GM03348 (cell line): Measurements from ENCODE around the gene RHEB.

Experiments
- DNase-seq: peaks from one replicate; pipeline ENCODE4 v3.0.0; 2012; ENCODE audit warnings: low spot score

The RHEB gene

GRCh38 chr7:151448261-151449252 lies 71.1 kb downstream of the RHEB start:
- DNase-seq = peak; percentile 92

DNA sequence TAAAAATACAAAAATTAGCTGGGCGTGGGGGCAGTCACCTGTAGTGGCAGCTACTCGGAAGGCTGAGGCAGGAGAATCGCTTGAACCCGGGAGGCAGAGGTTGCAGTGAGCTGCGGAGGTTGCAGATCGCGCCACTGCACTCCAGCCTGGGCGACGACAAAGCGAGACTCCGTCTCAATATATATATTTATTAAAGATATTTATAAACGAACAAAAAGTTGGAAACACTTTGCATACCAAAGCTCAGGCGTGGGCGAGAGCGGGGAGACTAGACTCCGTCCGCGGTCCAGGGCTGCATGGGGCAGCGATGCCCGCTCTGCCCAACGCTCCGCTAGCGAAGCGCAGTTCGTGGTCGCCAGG lies 71.8 kb downstream of the RHEB start:
- DNase-seq = no peak

DNA sequence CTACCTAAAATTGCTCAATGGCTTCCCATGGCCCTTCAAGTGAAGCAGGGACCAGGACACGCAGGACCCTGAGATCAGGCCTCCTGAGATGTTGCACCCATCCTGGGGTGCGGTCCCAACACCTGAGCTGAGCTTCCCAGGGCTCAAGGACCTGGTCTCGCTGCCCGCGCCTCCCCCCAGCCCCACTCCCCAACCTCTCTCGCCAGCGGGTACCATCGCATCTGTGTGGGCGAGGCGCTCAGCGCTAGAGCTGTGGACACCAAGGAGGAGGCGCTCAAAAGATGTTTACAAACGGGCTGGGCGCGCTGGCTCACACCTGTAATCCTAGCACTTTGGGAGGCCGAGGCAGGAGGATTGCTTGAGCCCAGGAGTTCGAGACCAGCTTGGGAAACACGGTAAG lies 72.4 kb downstream of the RHEB start:
- DNase-seq = no peak

- no peak for DNase-seq
Measured at GRCh38 chr7:151446412-151446811, 73.3 kb downstream of the RHEB start.

DNA sequence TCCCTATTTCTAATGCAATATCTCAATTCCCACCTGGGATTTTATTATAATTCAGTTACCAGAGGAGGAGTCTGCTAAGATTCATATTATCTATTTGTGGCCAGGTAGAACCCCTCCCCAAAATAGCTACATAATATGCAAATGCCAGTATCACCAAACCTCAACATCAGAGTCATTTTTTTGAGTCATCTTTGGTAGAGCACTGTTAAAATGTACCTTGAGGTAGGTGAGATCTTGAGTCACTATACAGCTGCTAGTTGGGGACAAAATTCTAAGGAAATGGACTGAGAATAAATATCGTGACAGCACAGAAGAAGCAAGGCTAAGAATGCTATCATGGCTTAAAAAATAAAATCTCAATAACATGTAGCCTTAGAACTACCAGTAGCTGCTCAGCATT lies 75.1 kb downstream of the RHEB start:
- DNase-seq = no peak

- no peak for DNase-seq
Measured at GRCh38 chr7:151442776-151443496, 76.8 kb downstream of the RHEB start.

GRCh38 chr7:151440799-151441445 lies 78.8 kb downstream of the RHEB start:
- peak; percentile 68 for DNase-seq

GRCh38 chr7:151439855-151440798 lies 79.6 kb downstream of the RHEB start, which contains the start of gene CRYGN:
TSS of gene CRYGN (minus strand) at chr7:151440141. CDS start at chr7:151439917, 224 bp downstream.
- DNase-seq = no peak

- DNase-seq = no peak
Measured at GRCh38 chr7:151438864-151439601, 80.7 kb downstream of the RHEB start.

DNA sequence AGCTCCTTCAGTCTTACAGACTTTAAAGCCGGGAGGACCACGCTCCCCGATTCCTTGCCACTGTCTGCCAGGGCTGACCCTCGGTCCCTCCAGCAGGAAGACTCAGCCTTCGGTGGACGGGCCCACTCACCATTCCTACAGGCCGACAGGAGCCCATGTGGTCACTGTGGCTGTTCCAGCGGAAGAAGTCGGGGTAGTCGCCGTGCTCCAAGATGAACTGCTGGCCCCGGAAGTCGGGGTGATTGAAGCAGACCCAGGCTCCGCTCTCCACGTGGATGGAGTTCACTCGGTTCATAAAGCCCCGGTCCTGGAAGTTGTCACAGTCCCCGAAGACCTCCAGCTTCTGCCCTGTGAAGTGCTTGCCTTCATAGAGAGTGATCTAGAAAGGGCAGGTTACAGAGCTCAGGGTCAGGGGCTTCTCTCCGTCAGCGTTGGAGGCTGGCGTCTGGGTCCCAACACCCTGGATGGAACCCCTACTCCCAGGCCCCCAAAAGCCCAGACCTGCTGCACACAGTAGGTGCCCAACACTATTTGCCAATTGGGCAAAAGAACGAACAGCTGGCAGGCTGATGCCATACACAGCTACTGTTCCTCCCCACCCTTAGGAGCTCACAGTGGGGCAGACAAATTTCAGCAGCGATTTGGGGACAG lies 81.7 kb downstream of the RHEB start:
- DNase-seq = no peak

DNA sequence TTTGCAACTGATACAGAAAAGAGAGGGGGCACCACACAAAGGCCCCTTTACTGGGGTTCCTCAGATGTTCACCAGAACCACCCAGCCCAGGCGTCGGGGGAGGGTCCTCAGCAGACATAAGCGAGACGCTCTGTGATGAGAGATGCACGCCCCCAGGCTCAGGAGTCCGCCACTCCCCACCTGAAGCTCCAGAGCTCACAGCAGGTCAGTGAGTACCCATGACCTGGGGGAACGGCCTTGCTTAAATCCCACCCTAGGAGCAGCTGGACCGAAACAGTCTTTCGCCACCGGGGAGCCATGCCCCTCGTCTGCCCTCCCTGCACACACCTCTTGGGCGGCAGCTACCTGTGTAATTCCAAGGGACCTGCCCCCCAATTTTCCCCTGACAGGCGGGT lies 82.5 kb downstream of the RHEB start:
- DNase-seq = no peak

DNA sequence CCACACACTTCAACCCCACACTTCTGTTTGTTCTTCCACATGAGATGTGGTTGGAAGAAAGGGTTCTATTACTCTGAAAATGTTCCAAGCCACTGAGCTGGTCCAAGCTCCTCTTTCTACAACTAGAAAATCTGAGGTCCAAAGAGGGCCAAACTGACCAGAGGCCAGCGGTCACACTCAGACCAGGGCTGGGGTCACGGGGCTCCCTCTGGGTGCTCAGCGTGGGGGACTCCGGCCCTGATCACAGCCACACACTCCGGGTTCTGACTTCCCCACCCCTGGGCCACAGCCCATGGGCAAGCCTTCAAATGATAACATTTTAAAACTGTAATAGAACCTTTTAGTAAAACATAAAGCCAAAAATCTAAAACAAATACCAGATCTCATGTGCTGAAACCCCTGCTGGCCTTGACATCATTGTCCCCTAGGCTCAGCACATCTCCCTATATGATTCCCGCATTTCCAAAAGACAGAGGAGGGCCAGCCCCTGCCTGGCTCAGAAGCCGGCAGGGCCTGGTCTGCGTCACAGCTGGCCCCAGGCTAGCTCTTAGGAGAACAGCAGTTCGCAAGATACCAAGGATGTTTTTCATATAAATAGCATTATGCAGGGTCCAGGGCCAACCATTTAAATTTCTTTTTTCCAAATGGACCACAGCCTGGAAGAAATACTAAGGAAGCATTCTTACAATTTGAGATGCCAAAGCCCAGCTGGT lies 83.1 kb downstream of the RHEB start:
- peak; percentile 48 for DNase-seq

DNA sequence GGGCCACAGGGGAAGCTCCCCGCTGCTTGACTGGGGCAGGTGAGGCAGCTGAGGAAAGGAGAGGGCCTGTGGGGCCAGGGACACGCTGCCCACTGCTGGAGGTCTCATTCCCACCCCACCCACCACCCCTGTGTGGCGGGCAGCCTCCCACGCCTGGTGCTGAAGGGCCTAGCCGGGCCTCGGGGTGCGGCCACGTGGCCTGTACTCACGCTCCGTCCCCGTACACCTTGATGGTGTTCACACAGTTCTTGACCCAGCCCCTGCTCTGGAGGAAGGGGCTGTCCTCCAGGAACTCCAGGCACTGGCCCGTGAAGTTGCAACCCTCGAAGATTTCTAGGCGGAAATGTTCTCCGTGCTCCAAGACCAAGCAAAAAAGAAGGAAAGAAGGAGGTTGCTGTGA lies 83.7 kb downstream of the RHEB start:
- peak; percentile 7 for DNase-seq

- no peak for DNase-seq
Measured at GRCh38 chr7:151435103-151435916, 84.4 kb downstream of the RHEB start.

- DNase-seq = no peak
Measured at GRCh38 chr7:151434549-151434948, 85.1 kb downstream of the RHEB start.

DNA sequence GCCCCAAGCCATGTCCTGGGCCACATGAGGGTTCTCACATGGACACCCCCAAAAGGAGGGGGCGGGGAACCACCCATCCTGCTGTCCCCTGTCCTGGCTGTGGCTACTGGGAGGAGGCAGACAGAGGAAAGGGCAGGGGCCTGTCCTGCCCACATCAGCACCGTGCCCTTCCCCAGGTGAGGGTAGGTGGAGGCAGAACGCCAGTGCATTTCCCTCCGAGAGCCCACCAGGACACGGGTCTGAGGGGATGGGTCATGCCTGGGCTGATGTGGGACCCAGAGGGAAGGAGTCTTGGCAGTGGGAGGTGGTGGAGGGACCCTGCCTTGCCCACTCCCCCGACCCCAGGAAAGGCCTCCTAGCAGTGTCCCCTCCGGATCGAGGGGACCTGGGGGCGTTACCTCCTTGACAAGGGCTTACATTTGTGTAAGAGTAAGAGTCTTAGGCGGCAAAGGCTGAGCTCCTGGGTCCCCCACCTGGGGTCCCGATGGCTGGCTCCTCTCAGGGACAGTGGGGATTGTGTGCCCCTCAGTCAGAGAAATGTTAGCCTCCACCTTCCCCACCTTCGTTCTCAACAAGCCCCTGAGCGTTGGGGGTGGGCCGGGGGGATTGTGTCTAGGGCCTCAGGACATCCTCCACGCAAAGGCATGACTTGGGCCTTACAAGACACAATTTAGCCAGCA lies 85.8 kb downstream of the RHEB start:
- DNase-seq = peak; percentile 4

DNA sequence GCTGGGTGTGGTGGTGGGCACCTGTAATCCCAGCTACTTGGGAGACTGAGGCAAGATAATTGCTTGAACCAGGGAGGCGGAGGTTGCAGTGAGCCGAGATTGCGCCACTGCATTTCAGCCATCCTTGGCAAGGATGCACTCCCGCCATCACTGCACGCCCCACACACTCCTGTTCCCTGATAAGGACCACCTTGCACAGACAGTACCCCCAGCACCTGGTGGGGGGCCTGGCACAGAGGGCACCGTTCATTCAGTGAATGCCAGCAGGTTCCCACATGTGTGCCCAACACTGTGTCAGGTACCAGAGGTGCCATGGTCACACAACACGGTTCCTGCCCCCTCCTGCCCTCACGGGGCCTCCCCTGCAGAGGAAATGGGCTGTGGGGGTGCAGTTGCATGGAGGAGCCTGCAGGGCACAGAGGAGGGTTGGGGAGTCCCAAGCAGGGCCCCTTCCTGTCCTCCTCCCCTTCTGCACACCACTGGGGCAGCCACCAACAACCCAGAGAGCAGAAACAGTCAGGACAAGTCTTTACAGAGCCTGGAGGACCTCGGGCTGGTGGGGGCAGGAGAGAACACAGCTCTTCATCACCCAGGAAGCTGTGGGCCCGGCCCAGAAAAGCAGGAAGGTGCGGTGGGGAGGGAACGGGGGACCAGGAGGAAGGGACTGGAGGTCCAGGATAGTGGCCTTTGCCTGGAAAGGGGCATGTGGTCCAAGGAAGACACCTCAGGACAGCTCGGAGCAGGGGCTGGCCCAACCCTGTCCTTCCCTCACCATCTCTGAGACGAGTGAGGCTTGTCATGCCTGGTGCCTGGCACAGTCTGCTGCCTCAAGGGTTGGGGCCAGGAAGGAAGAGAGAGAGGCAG lies 86.8 kb downstream of the RHEB start:
- DNase-seq = peak; percentile 26
